ENCODE measurements around the gene CAPN12. TPM values are rescaled to one million over a fixed set of nuclear protein-coding genes. Genes with fewer than 3 reads are reported as not detected.

CAPN12 gene
- total RNA-seq, 1 experiment from 2014 or later, result not detected

DNA sequence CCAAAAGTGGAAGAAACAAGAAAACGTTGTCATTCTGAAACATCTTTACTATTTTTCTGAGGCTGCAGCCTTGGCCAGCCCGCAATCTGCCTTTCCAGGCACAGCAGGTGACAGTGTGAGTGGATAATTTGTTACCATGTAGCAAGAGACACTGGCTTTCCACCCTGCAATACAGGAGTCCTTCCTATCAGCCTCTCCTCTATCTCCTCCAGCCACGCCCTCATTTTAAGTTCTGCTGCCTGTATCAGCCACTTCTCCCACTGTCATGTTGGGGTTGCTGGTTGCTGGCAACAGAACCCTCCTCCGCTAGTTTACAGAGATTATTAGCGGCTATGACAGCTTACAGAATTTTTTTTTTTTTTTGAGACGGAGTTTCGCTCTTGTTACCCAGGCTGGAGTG lies 36.8 kb upstream of the CAPN12 start:
- intact Hi-C loops (cut with micrococcal nuclease), result no loop called here
- H3K4me1 Mint-ChIP-seq (ENCODE audit: insufficient read depth, unreplicated experiment), result no peaks in the 10 kb centered on the region
- ChIA-PET CTCF (interaction anchor here (0.6 kb wide), 1 partner anchor 101 kb away, joined by 5 read pairs; no protein-coding TSS in a partner anchor), POLR2A (interaction anchor here (0.7 kb wide), 1 partner anchor 54 kb away, joined by 4 read pairs; no protein-coding TSS in a partner anchor)
- TF ChIP-seq, protein P1, sequence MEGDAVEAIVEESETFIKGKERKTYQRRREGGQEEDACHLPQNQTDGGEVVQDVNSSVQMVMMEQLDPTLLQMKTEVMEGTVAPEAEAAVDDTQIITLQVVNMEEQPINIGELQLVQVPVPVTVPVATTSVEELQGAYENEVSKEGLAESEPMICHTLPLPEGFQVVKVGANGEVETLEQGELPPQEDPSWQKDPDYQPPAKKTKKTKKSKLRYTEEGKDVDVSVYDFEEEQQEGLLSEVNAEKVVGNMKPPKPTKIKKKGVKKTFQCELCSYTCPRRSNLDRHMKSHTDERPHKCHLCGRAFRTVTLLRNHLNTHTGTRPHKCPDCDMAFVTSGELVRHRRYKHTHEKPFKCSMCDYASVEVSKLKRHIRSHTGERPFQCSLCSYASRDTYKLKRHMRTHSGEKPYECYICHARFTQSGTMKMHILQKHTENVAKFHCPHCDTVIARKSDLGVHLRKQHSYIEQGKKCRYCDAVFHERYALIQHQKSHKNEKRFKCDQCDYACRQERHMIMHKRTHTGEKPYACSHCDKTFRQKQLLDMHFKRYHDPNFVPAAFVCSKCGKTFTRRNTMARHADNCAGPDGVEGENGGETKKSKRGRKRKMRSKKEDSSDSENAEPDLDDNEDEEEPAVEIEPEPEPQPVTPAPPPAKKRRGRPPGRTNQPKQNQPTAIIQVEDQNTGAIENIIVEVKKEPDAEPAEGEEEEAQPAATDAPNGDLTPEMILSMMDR (IDR thresholded peaks at IDR 0.05; ENCODE audit: unreplicated experiment), result no peak
- no peaks in the 10 kb centered on the region for H3K36me3 Mint-ChIP-seq (ENCODE audit: insufficient read depth, unreplicated experiment)
- H3K27ac Mint-ChIP-seq (ENCODE audit: low read depth, unreplicated experiment), result no peak overlapping the region
- H3K27me3 Mint-ChIP-seq (ENCODE audit: insufficient read depth, unreplicated experiment), result no peaks in the 10 kb centered on the region
- DNase-seq (ENCODE audit: unreplicated experiment), result no peak
- H3K9me3 Mint-ChIP-seq (ENCODE audit: unreplicated experiment), result no peaks in the 10 kb centered on the region
- BruUV-seq (replicated peaks), result no TSS peak
- H3K4me3 Mint-ChIP-seq (ENCODE audit: unreplicated experiment), result no peak overlapping the region

DNA sequence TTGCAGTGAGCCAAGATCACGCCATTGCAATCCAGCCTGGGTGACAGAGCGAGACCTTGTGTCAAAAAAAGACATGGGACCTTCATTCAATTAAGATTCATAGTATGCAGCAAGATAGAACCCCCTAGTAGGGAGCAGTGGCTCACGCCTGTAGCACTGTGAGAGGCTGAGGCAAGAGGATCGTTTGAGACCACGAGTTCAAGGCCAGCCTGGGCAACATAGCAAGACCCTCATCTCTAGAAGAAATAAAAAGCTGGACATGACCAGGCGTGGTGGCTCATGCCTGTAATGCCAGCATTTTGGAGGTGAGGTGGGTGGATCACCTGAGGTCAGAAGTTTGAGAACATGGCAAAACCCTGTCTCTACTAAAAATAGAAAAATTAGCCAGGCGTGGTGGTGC lies 36.2 kb upstream of the CAPN12 start:
- DNase-seq (ENCODE audit: unreplicated experiment), result no peak
- intact Hi-C loops (cut with micrococcal nuclease), result no loop called here
- Mint-ChIP-seq H3K27ac (ENCODE audit: low read depth, unreplicated experiment) (no peak overlapping the region), H3K4me3 (ENCODE audit: unreplicated experiment) (no peak overlapping the region), H3K27me3 (ENCODE audit: insufficient read depth, unreplicated experiment) (no peaks in the 10 kb centered on the region), H3K4me1 (ENCODE audit: insufficient read depth, unreplicated experiment) (peaks cover 1% of the 10 kb centered on the region), H3K36me3 (ENCODE audit: insufficient read depth, unreplicated experiment) (no peaks in the 10 kb centered on the region), H3K9me3 (ENCODE audit: unreplicated experiment) (no peaks in the 10 kb centered on the region)
- POLR2A ChIA-PET, result interaction anchor here (0.7 kb wide), 1 partner anchor 55 kb away, joined by 4 read pairs; no protein-coding TSS in a partner anchor
- TF ChIP-seq, protein P1 (IDR thresholded peaks at IDR 0.05; ENCODE audit: unreplicated experiment), result no peak
- BruUV-seq (replicated peaks), result no TSS peak
- CTCF ChIA-PET, result interaction anchor here (1.2 kb wide), 1 partner anchor 406 kb away, joined by 3 read pairs; the partner anchor contains the start of gene PSMD8

DNA sequence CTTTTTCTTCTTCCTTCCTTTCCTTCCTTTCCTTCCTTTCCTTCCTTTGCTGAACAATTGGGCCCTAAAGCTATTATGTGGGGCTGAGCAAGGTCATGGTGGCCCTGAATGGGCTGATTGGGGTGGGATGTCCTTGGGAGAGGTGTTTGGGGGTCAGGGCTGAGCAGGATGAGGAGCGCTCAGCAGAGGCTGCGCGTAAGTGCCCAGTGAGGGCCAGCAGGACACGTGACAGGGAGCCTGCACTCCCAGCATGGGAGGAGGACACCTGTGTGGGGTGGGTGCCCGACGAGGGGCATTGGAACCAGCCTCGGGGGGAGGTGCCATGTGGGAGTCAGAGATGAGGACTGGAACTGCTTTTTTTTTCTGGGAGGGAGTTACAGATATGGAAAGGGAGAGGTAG lies 34.5 kb upstream of the CAPN12 start:
- ChIA-PET POLR2A (no interaction called here), CTCF (interaction anchor here (0.6 kb wide), 1 partner anchor 180 kb away, joined by 3 read pairs; no protein-coding TSS in a partner anchor)
- Mint-ChIP-seq H3K36me3 (ENCODE audit: insufficient read depth, unreplicated experiment) (no peaks in the 10 kb centered on the region), H3K27ac (ENCODE audit: low read depth, unreplicated experiment) (no peak overlapping the region), H3K27me3 (ENCODE audit: insufficient read depth, unreplicated experiment) (no peaks in the 10 kb centered on the region), H3K4me1 (ENCODE audit: insufficient read depth, unreplicated experiment) (peaks cover 15% of the 10 kb centered on the region), H3K9me3 (ENCODE audit: unreplicated experiment) (no peaks in the 10 kb centered on the region), H3K4me3 (ENCODE audit: unreplicated experiment) (no peak overlapping the region)
- TF ChIP-seq, protein P1 (IDR thresholded peaks at IDR 0.05; ENCODE audit: unreplicated experiment), result no peak
- intact Hi-C loops (cut with micrococcal nuclease), result no loop called here
- no peak for DNase-seq (ENCODE audit: unreplicated experiment)
- no TSS peak for BruUV-seq (replicated peaks)

DNA sequence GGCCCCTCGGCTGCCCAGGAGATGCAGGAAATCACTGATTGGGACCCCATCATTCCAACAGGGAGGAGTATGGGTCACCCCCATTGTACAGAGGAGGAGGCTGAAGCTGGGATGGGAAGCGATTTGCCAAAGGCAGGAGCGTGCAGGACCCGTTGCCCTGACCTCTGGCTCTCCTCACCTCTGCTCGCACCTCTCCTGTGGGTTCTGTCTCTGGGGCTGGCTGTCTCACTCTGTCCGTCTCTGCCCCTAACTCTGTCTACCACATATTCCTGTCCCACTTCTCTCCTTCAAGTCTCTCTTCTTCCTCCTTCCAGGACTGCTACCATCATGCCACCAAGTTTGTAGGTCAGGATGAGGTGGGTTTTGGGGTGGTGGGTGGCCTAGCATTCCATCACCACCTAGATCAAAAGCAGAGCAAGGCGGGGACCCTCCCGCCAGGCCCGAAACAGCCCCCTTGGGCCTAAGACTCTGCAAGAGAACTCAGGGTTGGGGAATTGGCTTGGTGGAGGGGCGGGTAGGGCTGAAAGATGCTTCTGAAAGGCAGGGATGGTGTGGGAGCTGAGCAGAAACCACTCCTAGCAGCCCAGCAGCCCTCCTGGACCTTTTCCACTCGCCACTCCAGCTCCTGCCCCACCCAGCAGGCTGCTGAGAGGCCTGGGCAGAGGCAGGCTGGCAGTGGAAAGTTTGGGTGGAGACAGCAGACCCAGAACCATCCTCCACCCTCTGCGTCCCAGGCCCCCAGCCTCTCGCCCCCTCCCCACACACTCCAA lies 30.1 kb upstream of the CAPN12 start:
- CTCF ChIA-PET, result interaction anchor here (0.6 to 2.2 kb wide), 4 partner anchors 19 to 1558 kb away, joined by 3 to 7 read pairs (median 3); no protein-coding TSS in a partner anchor
- Mint-ChIP-seq H3K27ac (ENCODE audit: low read depth, unreplicated experiment) (peak overlapping the region; percentile 69), H3K36me3 (ENCODE audit: insufficient read depth, unreplicated experiment) (no peaks in the 10 kb centered on the region), H3K4me1 (ENCODE audit: insufficient read depth, unreplicated experiment) (peaks cover 15% of the 10 kb centered on the region), H3K27me3 (ENCODE audit: insufficient read depth, unreplicated experiment) (no peaks in the 10 kb centered on the region), H3K4me3 (ENCODE audit: unreplicated experiment) (no peak overlapping the region), H3K9me3 (ENCODE audit: unreplicated experiment) (no peaks in the 10 kb centered on the region)
- intact Hi-C loops (cut with micrococcal nuclease), result loop anchor here (2.0 kb wide), 1 partner anchor 56 kb away; the partner anchor contains the start of gene ECH1
- no peak for DNase-seq (ENCODE audit: unreplicated experiment)
- no TSS peak for BruUV-seq (replicated peaks)
- TF ChIP-seq, protein P1 (IDR thresholded peaks at IDR 0.05; ENCODE audit: unreplicated experiment), result no peak
- POLR2A ChIA-PET, result interaction anchor here (0.5 to 2.4 kb wide), 7 partner anchors 13 to 127 kb away, joined by 3 to 18 read pairs (median 5); partner anchors contain the start of genes ACTN4, ECH1 and RINL
